NCI-H128 (cell line): ENCODE results near the gene NLK.
"Not testable (repeated sequence)": the region's sequence is repeated elsewhere in the genome, so short reads cannot be mapped to it uniquely, and the experiment has no call there.

Experiments used
- DNase-seq: peaks from one replicate; lab custom pipeline; 2025; ENCODE audit not compliant: unreplicated experiment; lab: John Stamatoyannopoulos, UW

The NLK gene

DNA sequence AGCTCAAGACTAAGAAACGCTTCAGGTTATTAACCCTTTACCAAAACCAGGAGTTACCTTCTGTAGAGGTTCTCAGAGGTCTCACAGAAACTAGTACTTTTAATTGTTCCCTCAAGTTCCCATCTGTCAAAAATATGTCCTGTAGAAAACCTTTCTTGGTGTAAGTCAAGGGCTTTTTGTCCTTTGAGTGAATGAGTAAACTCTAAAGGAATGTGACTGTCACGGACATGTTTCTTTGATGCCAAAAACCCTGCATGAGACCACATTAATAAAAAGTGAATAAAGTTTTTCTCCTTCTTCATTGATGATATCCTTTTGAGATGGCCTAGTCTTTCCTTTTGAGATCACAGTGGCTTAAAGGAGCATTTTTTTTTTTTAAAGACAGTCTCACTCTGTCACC is 102.9 kb downstream of the NLK start:
- DNase-seq = no peak

DNA sequence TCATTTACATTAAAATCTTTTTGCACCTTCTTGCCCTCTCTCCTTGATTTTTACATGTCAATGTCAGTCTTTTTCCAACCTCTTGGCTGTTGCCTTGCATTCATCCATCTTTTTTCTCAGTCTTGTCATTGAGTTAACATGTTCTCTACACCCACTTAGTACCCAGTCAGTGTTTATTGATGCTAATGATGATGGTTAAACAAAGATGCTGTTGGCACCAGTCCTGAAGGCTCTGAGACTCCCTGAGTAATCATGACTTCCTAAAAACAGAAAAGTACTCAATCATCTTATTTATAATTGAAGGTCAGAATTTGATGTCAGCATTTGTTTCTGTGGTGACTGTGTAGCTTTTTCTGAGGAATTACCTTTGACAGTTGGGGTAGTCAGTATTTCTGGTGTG is 104.5 kb downstream of the NLK start:
- no peak for DNase-seq

DNA sequence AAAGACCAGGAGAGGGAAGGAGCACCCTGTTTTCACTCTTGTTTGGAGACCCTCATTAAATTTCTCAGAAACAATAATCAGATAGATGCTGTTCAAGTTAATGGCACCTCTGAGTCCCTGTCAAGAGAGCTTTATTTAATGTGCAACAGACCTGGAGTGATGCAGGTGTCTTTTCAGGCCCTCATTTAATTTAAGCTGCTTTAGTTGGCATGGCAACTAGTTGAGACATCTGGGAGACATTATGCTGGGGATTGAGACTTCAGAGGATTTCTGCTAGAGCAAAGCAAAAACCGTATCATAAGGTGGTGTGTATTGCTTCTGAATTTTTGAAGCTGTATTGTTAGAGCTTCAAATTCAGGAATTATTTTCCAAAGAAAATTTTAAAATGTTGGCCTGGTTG is 108.5 kb downstream of the NLK start:
- DNase-seq = no peak

- no peak for DNase-seq
Observed at GRCh38 chr17:28154214-28154613, 111.7 kb downstream of the NLK start.

DNA sequence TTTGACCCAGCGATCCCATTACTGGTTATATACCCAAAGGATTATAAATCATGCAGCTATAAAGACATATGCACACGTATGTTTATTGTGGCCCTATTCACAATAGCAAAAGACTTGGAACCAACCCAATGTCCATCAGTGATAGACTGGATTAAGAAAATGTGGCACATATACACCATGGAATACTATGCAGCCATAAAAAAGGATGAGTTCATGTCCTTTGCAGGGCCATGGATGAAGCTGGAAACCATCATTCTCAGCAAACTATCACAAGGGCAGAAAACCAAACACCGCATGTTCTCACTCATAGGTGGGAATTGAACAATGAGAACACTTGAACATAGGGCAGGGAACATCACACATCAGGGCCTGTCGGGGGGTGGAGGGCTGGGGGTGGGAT is 112.9 kb downstream of the NLK start:
- DNase-seq = not testable (repeated sequence)

- DNase-seq = no peak
Observed at GRCh38 chr17:28159004-28159403, 116.5 kb downstream of the NLK start.

DNA sequence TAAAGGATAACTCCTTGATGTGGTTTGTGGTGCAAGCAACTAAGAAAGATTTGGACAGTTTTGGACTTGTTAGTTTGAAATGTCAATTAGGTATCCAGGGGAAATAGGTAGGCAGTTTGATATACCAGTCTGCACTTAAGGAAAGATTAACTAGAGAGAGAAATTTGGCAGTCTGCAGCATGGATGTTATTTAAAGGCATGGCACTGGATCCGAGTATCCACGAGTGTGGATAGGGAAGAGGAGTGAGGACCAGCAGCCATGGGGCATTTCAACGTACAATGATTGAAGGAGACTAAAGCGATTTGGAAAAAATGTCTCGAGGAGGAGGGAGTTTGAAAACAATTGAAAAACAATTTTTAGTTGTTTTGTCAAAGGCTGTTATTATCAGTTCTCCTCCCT is 117.4 kb downstream of the NLK start:
- DNase-seq = no peak

DNA sequence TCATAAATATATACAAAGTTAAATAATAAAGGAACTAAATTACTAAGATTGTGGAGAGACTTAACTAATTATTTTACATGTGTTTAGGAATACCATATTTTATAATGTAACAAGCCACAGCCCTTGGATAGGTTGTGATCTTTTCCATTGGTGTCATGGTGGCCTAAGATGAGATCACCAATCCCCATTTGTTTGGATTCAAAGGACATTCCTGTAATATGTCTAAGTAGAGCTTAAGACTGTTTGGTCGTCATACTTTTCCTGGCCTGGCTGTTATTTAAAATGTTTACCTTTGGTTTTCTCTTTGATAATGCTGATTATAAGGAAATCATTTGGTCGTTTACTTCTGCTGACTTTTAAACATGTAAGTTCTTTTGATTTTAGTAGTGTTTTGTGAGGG is 118.1 kb downstream of the NLK start:
- no peak for DNase-seq

DNA sequence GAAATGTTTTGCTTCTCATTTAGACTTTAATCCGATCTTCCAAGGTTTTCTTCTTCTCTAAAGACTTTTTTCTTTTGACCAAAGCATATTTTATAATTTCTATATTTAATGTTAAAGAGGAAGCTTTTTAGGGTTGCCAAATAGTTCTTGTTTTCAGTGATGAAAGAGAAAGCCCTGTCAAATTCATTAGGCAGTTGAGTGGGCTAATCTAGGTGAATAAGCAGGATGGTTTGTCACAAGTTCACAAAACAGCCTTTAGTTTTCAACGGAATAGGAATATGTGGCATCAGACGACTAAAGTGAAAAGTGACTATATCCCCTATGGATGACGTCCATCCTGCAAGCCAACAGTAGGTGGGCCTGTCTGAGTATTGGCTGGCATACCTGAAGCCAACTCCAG is 118.8 kb downstream of the NLK start:
- DNase-seq = no peak

- no peak for DNase-seq
Observed at GRCh38 chr17:28166478-28166877, 124.0 kb downstream of the NLK start.

DNA sequence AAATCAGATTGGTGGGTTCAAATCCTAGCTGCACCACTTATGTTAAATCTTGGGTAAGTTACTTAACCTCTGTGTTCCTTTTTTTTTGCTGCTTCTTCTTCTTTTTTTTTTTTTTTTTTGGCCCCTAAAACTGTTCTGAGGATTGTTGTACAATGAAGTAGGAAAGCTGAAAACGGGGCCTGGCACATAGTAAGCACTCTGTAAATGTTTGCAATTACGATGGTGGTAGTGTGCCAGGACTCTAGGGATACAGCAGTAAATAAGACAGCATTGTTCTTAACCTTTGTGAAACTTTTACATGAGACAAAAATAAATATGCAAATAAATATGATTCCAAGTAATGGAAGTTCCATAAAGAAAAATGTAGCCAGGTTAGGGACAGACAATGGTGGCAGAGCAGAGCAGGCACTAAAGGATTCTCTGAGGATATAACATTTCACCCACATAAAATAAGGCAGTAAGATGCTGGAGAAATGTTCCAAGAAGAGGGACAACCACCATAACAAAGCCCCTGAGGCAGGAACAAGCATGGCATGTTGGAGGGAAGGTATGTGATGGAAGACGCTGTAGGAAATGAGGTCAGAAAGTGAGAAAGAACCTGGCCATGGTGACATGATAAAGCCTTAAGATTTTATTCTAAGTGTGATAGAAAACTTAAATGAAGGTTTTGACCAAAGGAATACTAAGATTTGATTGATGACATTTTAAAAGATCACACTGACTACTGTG is 127.3 kb downstream of the NLK start:
- DNase-seq = no peak

GRCh38 chr17:28170771-28171170 is 128.3 kb downstream of the NLK start:
- no peak for DNase-seq

- no peak for DNase-seq
Observed at GRCh38 chr17:28173031-28173561, 130.6 kb downstream of the NLK start.

DNA sequence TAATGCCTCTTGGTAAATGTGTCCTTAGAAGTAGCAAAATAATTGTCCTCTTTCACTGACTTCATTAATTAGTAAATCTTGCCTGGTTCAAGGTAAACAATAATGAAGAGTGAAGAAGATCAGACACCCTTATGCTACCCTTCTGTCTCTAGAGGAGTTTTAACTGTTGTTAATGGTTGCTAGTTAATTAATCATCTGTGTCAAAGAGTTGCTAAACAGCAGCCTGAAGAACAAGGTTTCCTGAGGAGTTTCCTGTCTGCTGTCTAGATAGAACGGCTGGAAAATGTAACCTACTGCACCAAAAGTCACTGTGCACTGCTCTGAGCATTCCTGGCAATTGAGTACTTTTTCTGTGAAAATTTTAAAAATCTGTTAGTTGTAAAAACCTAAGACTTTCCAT is 131.3 kb downstream of the NLK start:
- no peak for DNase-seq

DNA sequence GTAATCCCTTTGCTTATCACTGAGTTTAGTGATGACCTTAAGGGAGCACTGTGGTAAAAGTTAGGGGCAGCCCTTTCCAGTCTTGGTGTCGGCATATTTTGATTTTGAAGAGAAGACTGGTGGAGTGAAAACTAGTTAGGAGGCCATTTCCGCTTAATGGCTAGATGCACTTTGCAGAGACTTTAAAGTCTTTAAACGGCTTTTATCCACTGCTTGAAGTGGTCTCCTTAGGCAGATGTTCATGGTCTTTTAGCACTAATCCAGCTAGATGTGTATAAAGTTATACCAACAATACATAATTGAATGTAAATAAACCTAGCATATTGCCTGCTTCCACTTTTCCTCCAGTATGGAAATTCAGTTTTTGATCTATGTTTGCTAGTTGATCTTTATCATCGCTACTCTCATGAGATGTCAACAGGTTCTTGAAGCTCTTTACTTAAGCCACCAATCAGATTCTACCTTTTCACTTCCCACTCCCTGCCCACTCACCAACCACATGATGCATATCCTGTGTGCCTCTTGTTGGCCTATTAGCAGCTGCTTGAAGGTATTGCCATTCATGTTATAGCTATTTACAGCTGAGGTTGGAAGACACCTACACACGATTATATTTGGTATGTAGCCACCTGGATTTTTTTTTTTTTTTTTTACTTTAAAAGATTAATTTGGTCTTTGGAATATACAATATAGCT is 132.0 kb downstream of the NLK start:
- DNase-seq = no peak

- DNase-seq = no peak
Observed at GRCh38 chr17:28177351-28177750, 134.9 kb downstream of the NLK start.

- DNase-seq = no peak
Observed at GRCh38 chr17:28178800-28179199, 136.3 kb downstream of the NLK start.

GRCh38 chr17:28180449-28180848 is 138.0 kb downstream of the NLK start:
- no peak for DNase-seq

GRCh38 chr17:28181568-28181967 is 139.1 kb downstream of the NLK start:
- DNase-seq = no peak

- DNase-seq = no peak
Observed at GRCh38 chr17:28182559-28182958, 140.1 kb downstream of the NLK start.

- DNase-seq = no peak
Observed at GRCh38 chr17:28185658-28186057, 143.2 kb downstream of the NLK start.

- not testable (repeated sequence) for DNase-seq
Observed at GRCh38 chr17:28186472-28186871, 144.0 kb downstream of the NLK start.

DNA sequence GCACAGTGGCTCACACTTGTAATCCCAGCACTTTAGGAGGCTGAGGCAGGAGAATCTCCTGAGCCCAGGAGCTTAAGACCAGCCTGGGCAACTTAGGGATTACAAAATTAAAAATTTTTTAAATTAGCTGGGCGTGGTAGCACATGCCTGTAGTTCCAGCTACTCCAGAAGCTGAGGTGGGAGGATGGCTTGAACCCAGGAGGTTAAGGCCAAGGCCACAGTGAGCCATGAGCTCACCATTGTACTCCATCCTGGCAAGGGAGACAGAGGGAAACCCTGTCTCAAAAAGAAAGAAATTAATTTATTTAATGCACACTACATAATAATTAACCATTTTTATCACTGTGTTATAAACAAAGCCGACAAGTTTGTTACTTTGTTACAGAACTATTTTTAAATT is 145.5 kb downstream of the NLK start:
- DNase-seq = no peak
